G401 (cell line): Measurements from ENCODE around the gene HDLBP. TPM values are rescaled to one million over a fixed set of nuclear protein-coding genes. Genes with fewer than 3 reads are reported as not detected.
A peak's percentile ranks its signal among the peaks of the same experiment; 100 is the strongest.

Experiments
- DNase-seq: peaks from one replicate; pipeline ENCODE4 v3.0.0-alpha.2; 2015; ENCODE audit warnings: low spot score
- in situ Hi-C: cut with HindIII; loops from 2 replicates; pipeline ENCODE4 v1.10.0; 2016; ENCODE audit warnings: low sequenced_read_pairs, mixed read lengths
- total RNA-seq: library from RNA; depleted of rRNA; stranded (reverse); fragments of >200 nt; shearing (Covaris generic); gene quantifications from 2 replicates; pipeline ENCODE4 v1.2.3, GENCODE V29; 2014

The HDLBP gene
- total RNA-seq, 1 experiment from 2014 or later = 442 TPM

- no peak for DNase-seq
- in situ Hi-C loops = no loop called here
Observed at GRCh38 chr2:241190291-241190981, 125.0 kb downstream of the HDLBP start.

GRCh38 chr2:241189856-241190201, 125.6 kb downstream of the HDLBP start:
- no peak for DNase-seq
- in situ Hi-C loops = no loop called here

GRCh38 chr2:241189093-241189855, 126.2 kb downstream of the HDLBP start:
- in situ Hi-C loops = no loop called here
- no peak for DNase-seq

- no peak for DNase-seq
- in situ Hi-C loops = no loop called here
Observed at GRCh38 chr2:241188361-241189092, 126.9 kb downstream of the HDLBP start, which contains the start of gene ANO7. Gene ANO7, plus strand, starts transcription at chr2:241188677. Its CDS starts 1,387 bp downstream, at chr2:241190064.

- in situ Hi-C loops = no loop called here
- no peak for DNase-seq
Observed at GRCh38 chr2:241187918-241188234, 127.6 kb downstream of the HDLBP start.

GRCh38 chr2:241187101-241187917, 128.2 kb downstream of the HDLBP start:
- in situ Hi-C loops = no loop called here
- no peak for DNase-seq

GRCh38 chr2:241185961-241186360, 129.5 kb downstream of the HDLBP start:
- in situ Hi-C loops = no loop called here
- DNase-seq = no peak

- in situ Hi-C loops = no loop called here
Observed at GRCh38 chr2:241184901-241185300, 130.6 kb downstream of the HDLBP start.

GRCh38 chr2:241183221-241183620, 132.3 kb downstream of the HDLBP start:
- no peak for DNase-seq
- in situ Hi-C loops = no loop called here

More at GRCh38 chr2:241184901-241185300, 130.6 kb downstream of the HDLBP start:
- DNase-seq = no peak

GRCh38 chr2:241182531-241183133, 132.8 kb downstream of the HDLBP start:
- in situ Hi-C loops = no loop called here
- DNase-seq = no peak

GRCh38 chr2:241182126-241182525, 133.3 kb downstream of the HDLBP start:
- in situ Hi-C loops = no loop called here
- DNase-seq = no peak

- in situ Hi-C loops = no loop called here
- DNase-seq = peak; percentile 7
Observed at GRCh38 chr2:241180495-241180894, 135.0 kb downstream of the HDLBP start.

GRCh38 chr2:241179899-241180298, 135.6 kb downstream of the HDLBP start:
- in situ Hi-C loops = no loop called here
- DNase-seq = no peak

GRCh38 chr2:241178961-241179360, 136.5 kb downstream of the HDLBP start:
- in situ Hi-C loops = no loop called here
- no peak for DNase-seq

- DNase-seq = no peak
- in situ Hi-C loops = no loop called here
Observed at GRCh38 chr2:241177526-241178334, 137.7 kb downstream of the HDLBP start.
